Measurements from ENCODE around the gene JADE2. TPM values are rescaled to one million over a fixed set of nuclear protein-coding genes. Genes with fewer than 3 reads are reported as not detected.
"Not testable (repeated sequence)": the region's sequence is repeated elsewhere in the genome, so short reads cannot be mapped to it uniquely, and the experiment has no call there.

JADE2 gene
- total and polyA plus RNA-seq, 4 donors, result 12.4 to 53.5 (median 20.3) TPM

DNA sequence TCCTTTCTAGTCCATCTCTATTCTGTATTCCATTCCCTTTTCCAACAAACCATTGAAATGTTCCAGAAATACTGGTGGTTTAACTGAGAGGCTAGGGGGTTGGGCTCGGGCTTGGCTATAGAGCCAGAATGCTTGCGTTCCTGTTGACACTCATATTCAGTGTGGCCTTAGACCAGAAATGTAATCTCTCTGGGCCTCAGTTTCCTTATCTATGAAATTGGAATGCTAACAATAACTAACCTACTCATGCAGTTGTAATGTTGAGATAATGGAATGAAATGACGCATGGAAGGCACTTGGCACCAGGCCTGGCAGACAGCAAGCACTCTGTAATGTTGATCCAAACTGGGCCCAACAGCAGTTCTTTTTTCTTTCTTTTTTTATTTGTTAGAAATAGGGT, 26.8 kb downstream of the JADE2 start:
- ATAC-seq (ENCODE audit: insufficient read depth, low FRiP score), result no peak
- H3K27ac ChIP-seq (ENCODE audit: low read depth in 1 of 2, low read length in 1 of 2), result peak overlapping the region in 1 of 2 donors; percentile 78
- no peaks in the 10 kb centered on the region for H3K9me3 ChIP-seq (ENCODE audit: control insufficient read depth in 4 of 4, insufficient read depth in 3 of 4, low read length in 3 of 4)
- peak in 1 of 3 donors; percentile 26 for DNase-seq
- 70 to 79% methylated on average over 3 of the region's 3 CpGs for WGBS, 2 donors
- no peak overlapping the region for H3K9ac ChIP-seq (ENCODE audit: insufficient read depth in 1 of 2, low read length in 2 of 2)
- no peak overlapping the region for H3K4me3 ChIP-seq
- TF ChIP-seq, protein P1, sequence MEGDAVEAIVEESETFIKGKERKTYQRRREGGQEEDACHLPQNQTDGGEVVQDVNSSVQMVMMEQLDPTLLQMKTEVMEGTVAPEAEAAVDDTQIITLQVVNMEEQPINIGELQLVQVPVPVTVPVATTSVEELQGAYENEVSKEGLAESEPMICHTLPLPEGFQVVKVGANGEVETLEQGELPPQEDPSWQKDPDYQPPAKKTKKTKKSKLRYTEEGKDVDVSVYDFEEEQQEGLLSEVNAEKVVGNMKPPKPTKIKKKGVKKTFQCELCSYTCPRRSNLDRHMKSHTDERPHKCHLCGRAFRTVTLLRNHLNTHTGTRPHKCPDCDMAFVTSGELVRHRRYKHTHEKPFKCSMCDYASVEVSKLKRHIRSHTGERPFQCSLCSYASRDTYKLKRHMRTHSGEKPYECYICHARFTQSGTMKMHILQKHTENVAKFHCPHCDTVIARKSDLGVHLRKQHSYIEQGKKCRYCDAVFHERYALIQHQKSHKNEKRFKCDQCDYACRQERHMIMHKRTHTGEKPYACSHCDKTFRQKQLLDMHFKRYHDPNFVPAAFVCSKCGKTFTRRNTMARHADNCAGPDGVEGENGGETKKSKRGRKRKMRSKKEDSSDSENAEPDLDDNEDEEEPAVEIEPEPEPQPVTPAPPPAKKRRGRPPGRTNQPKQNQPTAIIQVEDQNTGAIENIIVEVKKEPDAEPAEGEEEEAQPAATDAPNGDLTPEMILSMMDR (IDR thresholded peaks at IDR 0.05; ENCODE audit: control extremely low read depth, extremely low read depth), result no peak
- H3K36me3 ChIP-seq (ENCODE audit: control insufficient read depth in 4 of 4, insufficient read depth in 4 of 4, low read length in 4 of 4), result peaks cover 0 to 48% (median 18%) of the 10 kb centered on the region in 4 donors
- no peaks in the 10 kb centered on the region for H3K27me3 ChIP-seq (ENCODE audit: control insufficient read depth in 3 of 3, insufficient read depth in 3 of 3, low read length in 2 of 3)
- H3K4me1 ChIP-seq (ENCODE audit: control insufficient read depth in 5 of 5, insufficient read depth in 5 of 5, low read length in 5 of 5), result peaks cover 8 to 43% (median 12%) of the 10 kb centered on the region in 5 donors

GRCh38 chr5:134552716-134553115, 27.2 kb downstream of the JADE2 start:
- peak overlapping the region; percentile 48 to 78 for H3K27ac ChIP-seq (ENCODE audit: low read depth in 1 of 2, low read length in 1 of 2)
- H3K36me3 ChIP-seq (ENCODE audit: control insufficient read depth in 4 of 4, insufficient read depth in 4 of 4, low read length in 4 of 4), result peaks cover 0 to 48% (median 18%) of the 10 kb centered on the region in 4 donors

DNA sequence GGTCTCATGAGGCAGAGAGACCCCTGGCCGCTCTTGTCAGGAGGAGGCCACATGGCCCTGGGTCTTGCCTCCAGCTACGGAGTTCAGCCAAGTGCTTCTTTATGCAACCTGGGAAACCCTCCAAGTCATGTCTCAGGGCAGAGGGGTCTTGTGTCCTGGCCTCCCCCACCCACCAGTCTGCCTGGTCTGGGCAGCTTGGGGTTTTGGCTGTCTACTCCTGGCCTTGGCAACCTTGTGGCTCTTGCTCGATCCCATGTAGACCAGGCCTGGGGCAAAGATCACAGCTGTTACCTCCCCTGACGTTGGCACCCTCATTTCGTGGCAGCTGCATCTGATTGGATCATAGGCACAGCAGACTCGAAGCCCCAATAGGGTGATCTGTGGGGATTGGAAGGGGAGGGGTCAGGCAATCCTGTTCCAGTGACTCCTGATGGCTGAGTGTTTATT, 28.4 kb downstream of the JADE2 start:
- Histone ChIP-seq H3K9me3 (ENCODE audit: control insufficient read depth in 4 of 4, insufficient read depth in 3 of 4, low read length in 3 of 4) (no peaks in the 10 kb centered on the region), H3K4me3 (no peak overlapping the region), H3K4me1 (ENCODE audit: control insufficient read depth in 5 of 5, insufficient read depth in 5 of 5, low read length in 5 of 5) (peaks cover 3 to 36% (median 4%) of the 10 kb centered on the region in 5 donors), H3K27me3 (ENCODE audit: control insufficient read depth in 3 of 3, insufficient read depth in 3 of 3, low read length in 2 of 3) (no peaks in the 10 kb centered on the region), H3K27ac (ENCODE audit: low read depth in 1 of 2, low read length in 1 of 2) (peak overlapping the region; percentile 78 to 82), H3K9ac (ENCODE audit: insufficient read depth in 1 of 2, low read length in 2 of 2) (no peak overlapping the region), H3K36me3 (ENCODE audit: control insufficient read depth in 4 of 4, insufficient read depth in 4 of 4, low read length in 4 of 4) (peaks cover 0 to 40% (median 17%) of the 10 kb centered on the region in 4 donors)
- WGBS, 2 donors, result 75 to 87% methylated on average over 6 of the region's 6 CpGs
- DNase-seq (no peak), ATAC-seq (ENCODE audit: insufficient read depth, low FRiP score) (no peak)
- TF ChIP-seq, protein P1 (IDR thresholded peaks at IDR 0.05; ENCODE audit: control extremely low read depth, extremely low read depth), result no peak

More at GRCh38 chr5:134552716-134553115, 27.2 kb downstream of the JADE2 start:
- ATAC-seq (ENCODE audit: insufficient read depth, low FRiP score); H3K27me3 ChIP-seq (ENCODE audit: control insufficient read depth in 3 of 3, insufficient read depth in 3 of 3, low read length in 2 of 3); H3K4me3 ChIP-seq; H3K9ac ChIP-seq (ENCODE audit: insufficient read depth in 1 of 2, low read length in 2 of 2); H3K9me3 ChIP-seq (ENCODE audit: control insufficient read depth in 4 of 4, insufficient read depth in 3 of 4, low read length in 3 of 4); DNase-seq: not testable (repeated sequence)
- 77 to 84% methylated on average over 7 of the region's 7 CpGs for WGBS, 2 donors
- peaks cover 8 to 41% (median 10%) of the 10 kb centered on the region in 5 donors for H3K4me1 ChIP-seq (ENCODE audit: control insufficient read depth in 5 of 5, insufficient read depth in 5 of 5, low read length in 5 of 5)

- peak overlapping the region; percentile 78 to 82 for H3K27ac ChIP-seq (ENCODE audit: low read depth in 1 of 2, low read length in 1 of 2)
- TF ChIP-seq, protein P1 (IDR thresholded peaks at IDR 0.05; ENCODE audit: control extremely low read depth, extremely low read depth), result no peak
- ATAC-seq (ENCODE audit: insufficient read depth, low FRiP score) (peak; percentile 48), DNase-seq (no peak)
- no peaks in the 10 kb centered on the region for H3K27me3 ChIP-seq (ENCODE audit: control insufficient read depth in 3 of 3, insufficient read depth in 3 of 3, low read length in 2 of 3)
- peaks cover 0 to 42% (median 17%) of the 10 kb centered on the region in 4 donors for H3K36me3 ChIP-seq (ENCODE audit: control insufficient read depth in 4 of 4, insufficient read depth in 4 of 4, low read length in 4 of 4)
- peak overlapping the region in 1 of 2 donors; percentile 19 for H3K9ac ChIP-seq (ENCODE audit: insufficient read depth in 1 of 2, low read length in 2 of 2)
- WGBS, 2 donors, result 34 to 46% methylated on average over 15 of the region's 15 CpGs
- H3K9me3 ChIP-seq (ENCODE audit: control insufficient read depth in 4 of 4, insufficient read depth in 3 of 4, low read length in 3 of 4), result no peaks in the 10 kb centered on the region
- H3K4me1 ChIP-seq (ENCODE audit: control insufficient read depth in 5 of 5, insufficient read depth in 5 of 5, low read length in 5 of 5), result peaks cover 3 to 40% (median 4%) of the 10 kb centered on the region in 5 donors
- H3K4me3 ChIP-seq, result no peak overlapping the region
These were observed 29.1 kb downstream of the JADE2 start for GRCh38 chr5:134554319-134555222.
